Activated T-cell treated with anti-CD3 and anti-CD28 coated beads, Interleukin-2, amount 50 U/mL, for 4 hours (primary cell): Measurements from ENCODE around the gene ABCB1. TPM values are rescaled to one million over a fixed set of nuclear protein-coding genes. Genes with fewer than 3 reads are reported as not detected.

ENCODE experiments used
- ATAC-seq, 2 donors: fragments of 200-7000 bp; cut with Tn5 transposase; one replicate each; pipeline ENCODE4 v1.10.0; 2021
- DNase-seq: peaks from one replicate; pipeline ENCODE4 v3.0.0-alpha.2; 2020
- H3K27me3 Mint-ChIP-seq: one replicate; pipeline ENCODE4 v1.8.0; 2021; ENCODE audit warnings: low read depth, mixed read lengths
- H3K36me3 Mint-ChIP-seq: one replicate; pipeline ENCODE4 v1.8.0; 2022; ENCODE audit warnings: mixed read lengths; ENCODE audit not compliant: insufficient read depth
- H3K4me1 Mint-ChIP-seq: one replicate; pipeline ENCODE4 v1.8.0; 2021; ENCODE audit warnings: low read depth, mixed read lengths
- H3K4me3 Mint-ChIP-seq: one replicate; pipeline ENCODE4 v1.8.0; 2021; ENCODE audit warnings: mild to moderate bottlenecking, moderate library complexity, mixed read lengths
- H3K9me3 Mint-ChIP-seq: one replicate; pipeline ENCODE4 v1.8.0; 2021; ENCODE audit warnings: mixed read lengths
- total RNA-seq, 3 donors: library from RNA; stranded (reverse); gene quantifications; one replicate each; pipeline ENCODE4 v1.2.1, GENCODE V29; 2021

Gene ABCB1
- total RNA-seq, 3 donors from 2014 or later: 6.3 to 10.8 (median 7.3) TPM

- peaks cover 4% of the 10 kb centered on the region for H3K36me3 Mint-ChIP-seq
- no peak for ATAC-seq
- H3K4me3 Mint-ChIP-seq: no peak overlapping the region
Measured at GRCh38 chr7:87517136-87517815, 83.4 kb downstream of the ABCB1 start.

GRCh38 chr7:87513735-87514335 is 86.8 kb downstream of the ABCB1 start:
- H3K4me3 Mint-ChIP-seq: no peak overlapping the region
- H3K27me3 Mint-ChIP-seq: no peaks in the 10 kb centered on the region
- H3K9me3 Mint-ChIP-seq: no peaks in the 10 kb centered on the region
- peaks cover 6% of the 10 kb centered on the region for H3K36me3 Mint-ChIP-seq
- DNase-seq (no peak), ATAC-seq (no peak)
- H3K4me1 Mint-ChIP-seq: peaks cover 2% of the 10 kb centered on the region

More at GRCh38 chr7:87517136-87517815, 83.4 kb downstream of the ABCB1 start:
- Mint-ChIP-seq H3K9me3 (no peaks in the 10 kb centered on the region), H3K27me3 (no peaks in the 10 kb centered on the region), H3K4me1 (no peaks in the 10 kb centered on the region)
- DNase-seq: no peak

GRCh38 chr7:87512906-87513305 is 87.8 kb downstream of the ABCB1 start:
- DNase-seq (no peak), ATAC-seq (no peak)
- Mint-ChIP-seq H3K9me3 (no peaks in the 10 kb centered on the region), H3K4me1 (peaks cover 2% of the 10 kb centered on the region), H3K36me3 (peaks cover 6% of the 10 kb centered on the region), H3K27me3 (no peaks in the 10 kb centered on the region), H3K4me3 (no peak overlapping the region)

GRCh38 chr7:87511510-87511909 is 89.2 kb downstream of the ABCB1 start:
- no peaks in the 10 kb centered on the region for H3K27me3 Mint-ChIP-seq
- peaks cover 2% of the 10 kb centered on the region for H3K4me1 Mint-ChIP-seq
- ATAC-seq (no peak), DNase-seq (no peak)
- H3K4me3 Mint-ChIP-seq: no peak overlapping the region
- H3K9me3 Mint-ChIP-seq: no peaks in the 10 kb centered on the region
- H3K36me3 Mint-ChIP-seq: peaks cover 6% of the 10 kb centered on the region

- no peak for ATAC-seq
- no peaks in the 10 kb centered on the region for H3K27me3 Mint-ChIP-seq
- DNase-seq: no peak
- no peak overlapping the region for H3K4me3 Mint-ChIP-seq
- H3K4me1 Mint-ChIP-seq: peaks cover 2% of the 10 kb centered on the region
- H3K9me3 Mint-ChIP-seq: no peaks in the 10 kb centered on the region
- H3K36me3 Mint-ChIP-seq: peaks cover 6% of the 10 kb centered on the region
Measured at GRCh38 chr7:87510411-87510875, 90.2 kb downstream of the ABCB1 start.

- ATAC-seq: no peak
Measured at GRCh38 chr7:87507446-87507845, 93.2 kb downstream of the ABCB1 start.

GRCh38 chr7:87506246-87507180 is 94.2 kb downstream of the ABCB1 start:
- ATAC-seq (no peak), DNase-seq (no peak)
- Mint-ChIP-seq H3K36me3 (no peaks in the 10 kb centered on the region), H3K4me1 (no peaks in the 10 kb centered on the region), H3K4me3 (no peak overlapping the region), H3K9me3 (no peaks in the 10 kb centered on the region), H3K27me3 (peaks cover 2% of the 10 kb centered on the region)

More at GRCh38 chr7:87507446-87507845, 93.2 kb downstream of the ABCB1 start:
- Mint-ChIP-seq H3K4me3 (no peak overlapping the region), H3K36me3 (peaks cover 2% of the 10 kb centered on the region), H3K27me3 (peaks cover 2% of the 10 kb centered on the region), H3K9me3 (no peaks in the 10 kb centered on the region), H3K4me1 (peaks cover 2% of the 10 kb centered on the region)
- no peak for DNase-seq

- no peaks in the 10 kb centered on the region for H3K4me1 Mint-ChIP-seq
- ATAC-seq (no peak), DNase-seq (no peak)
- H3K9me3 Mint-ChIP-seq: no peaks in the 10 kb centered on the region
- peaks cover 2% of the 10 kb centered on the region for H3K27me3 Mint-ChIP-seq
- no peak overlapping the region for H3K4me3 Mint-ChIP-seq
- no peaks in the 10 kb centered on the region for H3K36me3 Mint-ChIP-seq
Measured at GRCh38 chr7:87505557-87506245, 95.0 kb downstream of the ABCB1 start.

- ATAC-seq: no peak
- Mint-ChIP-seq H3K36me3 (no peaks in the 10 kb centered on the region), H3K27me3 (peaks cover 2% of the 10 kb centered on the region), H3K4me1 (no peaks in the 10 kb centered on the region), H3K9me3 (no peaks in the 10 kb centered on the region), H3K4me3 (no peak overlapping the region)
- DNase-seq: no peak
Measured at GRCh38 chr7:87505122-87505521, 95.6 kb downstream of the ABCB1 start.

- H3K27me3 Mint-ChIP-seq: peaks cover 6% of the 10 kb centered on the region
- DNase-seq (no peak), ATAC-seq (no peak)
- H3K4me3 Mint-ChIP-seq: no peak overlapping the region
- H3K36me3 Mint-ChIP-seq: no peaks in the 10 kb centered on the region
- H3K4me1 Mint-ChIP-seq: no peaks in the 10 kb centered on the region
- no peaks in the 10 kb centered on the region for H3K9me3 Mint-ChIP-seq
Measured at GRCh38 chr7:87499494-87499893, 101.2 kb downstream of the ABCB1 start.

GRCh38 chr7:87498893-87499292 is 101.8 kb downstream of the ABCB1 start:
- Mint-ChIP-seq H3K4me3 (no peak overlapping the region), H3K4me1 (no peaks in the 10 kb centered on the region), H3K27me3 (peaks cover 4% of the 10 kb centered on the region), H3K9me3 (no peaks in the 10 kb centered on the region), H3K36me3 (no peaks in the 10 kb centered on the region)
- ATAC-seq (no peak), DNase-seq (no peak)

GRCh38 chr7:87497482-87497881 is 103.2 kb downstream of the ABCB1 start:
- H3K36me3 Mint-ChIP-seq: no peaks in the 10 kb centered on the region
- no peak overlapping the region for H3K4me3 Mint-ChIP-seq
- no peaks in the 10 kb centered on the region for H3K9me3 Mint-ChIP-seq
- no peaks in the 10 kb centered on the region for H3K4me1 Mint-ChIP-seq
- DNase-seq (no peak), ATAC-seq (no peak)
- peaks cover 4% of the 10 kb centered on the region for H3K27me3 Mint-ChIP-seq

GRCh38 chr7:87495366-87495765 is 105.3 kb downstream of the ABCB1 start:
- Mint-ChIP-seq H3K4me1 (no peaks in the 10 kb centered on the region), H3K27me3 (peaks cover 4% of the 10 kb centered on the region), H3K4me3 (no peak overlapping the region), H3K9me3 (peaks cover 6% of the 10 kb centered on the region), H3K36me3 (no peaks in the 10 kb centered on the region)
- DNase-seq: no peak
- ATAC-seq: no peak

- no peak for ATAC-seq
- no peak for DNase-seq
- peaks cover 4% of the 10 kb centered on the region for H3K27me3 Mint-ChIP-seq
- H3K4me1 Mint-ChIP-seq: no peaks in the 10 kb centered on the region
- peaks cover 6% of the 10 kb centered on the region for H3K9me3 Mint-ChIP-seq
- H3K36me3 Mint-ChIP-seq: no peaks in the 10 kb centered on the region
- H3K4me3 Mint-ChIP-seq: no peak overlapping the region
Measured at GRCh38 chr7:87494454-87494853, 106.2 kb downstream of the ABCB1 start.
